HepG2 (cell line): Measurements from ENCODE around the gene TTBK2. TPM values are rescaled to one million over a fixed set of nuclear protein-coding genes. Genes with fewer than 3 reads are reported as not detected.

Source experiments
- ATAC-seq: fragments of 200-7000 bp; cut with Tn5 transposase; 3 replicates; pipeline ENCODE4 v1.9.1; 2020; ENCODE audit warnings: mild to moderate bottlenecking, moderate library complexity
- BruUV-seq: library from RNA; stranded (reverse); fragments of 400-500 nt; replicated peaks from 2 replicates; lab custom pipeline; 2021; lab: Mats Ljungman, UMichigan
- CTCF ChIA-PET: fragments of 300-600 bp; formaldehyde crosslinking; extraction: SDS; loops from one replicate; lab custom pipeline; 2021; ENCODE audit warnings: low total read pairs, inconsistent platforms, low intra/inter-chr PET ratio; lab: Yijun Ruan, JAX
- POLR2A ChIA-PET: fragments of 350-600 bp; sonication (Branson Sonifier 250); formaldehyde crosslinking; loops from one replicate; lab custom pipeline; 2020; ENCODE audit warnings: antibody characterized with exemption, inconsistent platforms; lab: Yijun Ruan, JAX
- DNase-seq: peaks from one replicate; pipeline ENCODE4 v3.0.0-alpha.2; 2015; ENCODE audit warnings: low spot score
- FAIRE-seq: peaks from 3 replicates; lab custom pipeline; 2011; peaks lifted over from hg19 to GRCh38; lab: Jason Lieb, UNC
- H2AFZ ChIP-seq: one replicate; pipeline ENCODE4 v1.6.1; 2011; ENCODE audit warnings: low read length, inconsistent platforms
- H3K27ac ChIP-seq: fragments of 300-600 bp; 3 replicates; pipeline ENCODE4 v1.8.0; 2011; ENCODE audit warnings: mixed run types, mild to moderate bottlenecking, mixed read lengths, low read length, inconsistent platforms; ENCODE audit not compliant: insufficient read depth; ENCODE audit errors: extremely low read length
- H3K27me3 ChIP-seq, 2 experiments: fragments of 200-600 bp in 1 of 2; 2 replicates in 1 of 2; 3 replicates in 1 of 2; pipeline versions ENCODE4 v1.6.0 to v1.8.0; 2011; ENCODE audit warnings: low read length in 2 of 2, mild to moderate bottlenecking in 2 of 2, moderate library complexity in 2 of 2, inconsistent platforms in 1 of 2; ENCODE audit not compliant: insufficient read depth in 2 of 2, control insufficient read depth in 1 of 2
- H3K36me3 ChIP-seq, 2 experiments: fragments of 200-600 bp in 1 of 2; replicated peaks in 1 of 2; 2 replicates in 1 of 2; 3 replicates in 1 of 2; pipeline versions ENCODE4 v1.5.1 to v1.8.0; 2011; ENCODE audit warnings: low read length in 2 of 2, inconsistent platforms in 1 of 2; ENCODE audit not compliant: insufficient read depth in 2 of 2, control insufficient read depth in 1 of 2
- H3K4me1 ChIP-seq: 2 replicates; pipeline ENCODE4 v1.5.1; 2012; ENCODE audit warnings: low read length, inconsistent platforms; ENCODE audit not compliant: insufficient read depth
- H3K4me2 ChIP-seq: 2 replicates; pipeline ENCODE4 v1.6.0; 2011; ENCODE audit warnings: low read depth, low read length, inconsistent platforms
- H3K4me3 ChIP-seq, 3 experiments: fragments of 200-600 bp in 1 of 3; sonication (generic), shearing (Covaris generic) in 1 of 3; replicated peaks in 1 of 3; 2 replicates each; pipeline ENCODE4 v1.5.1; 2011 to 2016; ENCODE audit warnings: low read length in 3 of 3, inconsistent platforms in 2 of 3, low read depth in 2 of 3, mild to moderate bottlenecking in 2 of 3, control low read depth in 1 of 3, mixed read lengths in 1 of 3; ENCODE audit not compliant: insufficient read depth in 1 of 3
- H3K79me2 ChIP-seq: one replicate; pipeline ENCODE4 v1.6.1; 2011; ENCODE audit warnings: low read length, inconsistent platforms; ENCODE audit not compliant: insufficient read depth
- H3K9ac ChIP-seq: 2 replicates; pipeline ENCODE4 v1.6.0; 2011; ENCODE audit warnings: mild to moderate bottlenecking, low read depth, low read length, inconsistent platforms; ENCODE audit not compliant: insufficient read depth
- H3K9me3 ChIP-seq: 2 replicates; pipeline ENCODE4 v1.5.1; 2012; ENCODE audit warnings: mild to moderate bottlenecking, low read length
- H4K20me1 ChIP-seq: 2 replicates; pipeline ENCODE4 v1.6.0; 2011; ENCODE audit warnings: inconsistent platforms, mild to moderate bottlenecking, low read length, moderate library complexity; ENCODE audit not compliant: insufficient read depth
- DRAP1 ChIP-seq: IDR thresholded peaks from 2 replicates; pipeline ENCODE4 v1.6.1; 2016; ENCODE audit warnings: missing genetic modification reagents, missing compliant biosample characterization
- MEIS1 ChIP-seq: sonication (generic); formaldehyde crosslinking; IDR thresholded peaks from 2 replicates; pipeline ENCODE4 v1.9.0; 2021; ENCODE audit warnings: mild to moderate bottlenecking, missing genetic modification reagents, moderate library complexity, borderline replicate concordance
- MLLT10 ChIP-seq: sonication (generic); formaldehyde crosslinking; IDR thresholded peaks from 2 replicates; pipeline ENCODE4 v1.4.0; 2020; ENCODE audit warnings: missing genetic modification reagents
- NFIC ChIP-seq: IDR thresholded peaks from 2 replicates; pipeline ENCODE4 v1.6.1; 2012; ENCODE audit warnings: mild to moderate bottlenecking, low read length, inconsistent platforms
- POGK ChIP-seq: sonication (generic); formaldehyde crosslinking; conservative IDR thresholded peaks from 2 replicates; pipeline ENCODE4 v1.8.0; 2022; ENCODE audit warnings: mild to moderate bottlenecking, moderate library complexity, missing genetic modification reagents
- ZBTB20 ChIP-seq: sonication (generic); formaldehyde crosslinking; IDR thresholded peaks from 2 replicates; pipeline ENCODE4 v1.8.1; 2023; ENCODE audit warnings: missing genetic modification reagents, low read depth, mild to moderate bottlenecking, borderline replicate concordance
- ZBTB38 ChIP-seq: sonication (generic); formaldehyde crosslinking; IDR thresholded peaks from 2 replicates; pipeline ENCODE4 v1.5.1; 2020; ENCODE audit warnings: mild to moderate bottlenecking, missing genetic modification reagents
- ZBTB7B ChIP-seq: sonication (generic); formaldehyde crosslinking; IDR thresholded peaks from 2 replicates; pipeline ENCODE4 v1.4.0; 2020; ENCODE audit warnings: missing genetic modification reagents
- ZMYM4 ChIP-seq: sonication (generic); formaldehyde crosslinking; IDR thresholded peaks from 2 replicates; pipeline ENCODE4 v1.8.1; 2023; ENCODE audit warnings: mild to moderate bottlenecking, missing genetic modification reagents
- ZNF556 ChIP-seq: sonication (generic); formaldehyde crosslinking; IDR thresholded peaks from 2 replicates; pipeline ENCODE4 v1.4.0; 2020; ENCODE audit warnings: mild to moderate bottlenecking, missing genetic modification reagents, borderline replicate concordance
- ZNF709 ChIP-seq: sonication (generic); formaldehyde crosslinking; IDR thresholded peaks from 2 replicates; pipeline ENCODE4 v1.5.0; 2020; ENCODE audit warnings: mild to moderate bottlenecking, missing genetic modification reagents
- ZNF746 ChIP-seq: sonication (generic); formaldehyde crosslinking; IDR thresholded peaks from 2 replicates; pipeline ENCODE4 v1.8.0; 2022; ENCODE audit warnings: mild to moderate bottlenecking, missing genetic modification reagents
- ZUFSP ChIP-seq: sonication (generic); formaldehyde crosslinking; IDR thresholded peaks from 2 replicates; pipeline ENCODE4 v1.9.0; 2021; ENCODE audit warnings: missing genetic modification reagents, mild to moderate bottlenecking, borderline replicate concordance
- WGBS: methylation state at CpG from one replicate; pipeline ENCODE4 v1.1.6; 2017; ENCODE audit warnings: low lambda C conversion rate; 5-methylcytosine and 5-hydroxymethylcytosine counted together
- in situ Hi-C: cut with HindIII; loops from 2 replicates; pipeline ENCODE4 v1.10.0; 2017; ENCODE audit warnings: low pct_unique_long_range_greater_than_20kb; ENCODE audit not compliant: extremely low pct_ligation_motif_present
- intact Hi-C: fragments of 100-400 bp; cut with micrococcal nuclease; formaldehyde crosslinking; loops from one replicate; pipeline ENCODE4 v1.10.0; 2022; ENCODE audit not compliant: unreplicated experiment
- polyA plus RNA-seq, 8 experiments: library from polyadenylated mRNA; depleted of rRNA in 3 of 8; stranded (reverse) in 7 of 8; unstranded in 1 of 8; fragments of >200 nt; fragmentation: Illumina TruSeq in 4 of 8; extraction: Trizol in 4 of 8; gene quantifications; 2 replicates each; pipeline versions ENCODE4 v1.2.1 to v1.2.3, GENCODE V29; 2011 to 2016; ENCODE audit warnings: low read depth in 4 of 8, missing spikeins in 1 of 8, mixed read lengths in 1 of 8; ENCODE audit not compliant: insufficient read depth in 1 of 8
- total RNA-seq, 5 experiments: library from RNA; depleted of rRNA; stranded (reverse); fragments of >200 nt; fragmentation: Illumina TruSeq; extraction: Trizol; gene quantifications; 2 replicates each; pipeline ENCODE4 v1.2.3, GENCODE V29; 2016; ENCODE audit warnings: low read depth in 1 of 5

The TTBK2 gene
- total and polyA plus RNA-seq, 2 of the 13 experiments (the other 11 are each of a cell fraction or from before 2014, with no cell fraction given), result 5.1 to 7.4 TPM

GRCh38 chr15:42849836-42850235 lies 70.7 kb downstream of the TTBK2 start:
- no peak overlapping the region for H3K27ac ChIP-seq
- POLR2A ChIA-PET, result no interaction called here

More at GRCh38 chr15:42849836-42850235, 70.7 kb downstream of the TTBK2 start:
- no peaks in the 10 kb centered on the region for H3K4me1 ChIP-seq
- DNase-seq (no peak), FAIRE-seq (no peak), ATAC-seq (no peak)
- in situ Hi-C loops (no loop called here), intact Hi-C loops (no loop called here)
- no peaks in the 10 kb centered on the region for H3K79me2 ChIP-seq
- H3K4me3 ChIP-seq, result no peak overlapping the region
- H2AFZ ChIP-seq, result no peak overlapping the region
- no peak overlapping the region for H3K4me2 ChIP-seq
- H3K36me3 ChIP-seq, result no peaks in the 10 kb centered on the region
- H3K9me3 ChIP-seq, result no peaks in the 10 kb centered on the region
- BruUV-seq, result no TSS peak
- H3K9ac ChIP-seq, result no peak overlapping the region
- no peaks in the 10 kb centered on the region for H3K27me3 ChIP-seq
- TF ChIP-seq ZNF746 (CRISPR knock-in tag) (no peak), ZBTB20 (CRISPR knock-in tag) (no peak), ZNF556 (CRISPR knock-in tag) (no peak), NFIC (no peak), ZBTB7B (CRISPR knock-in tag) (no peak), DRAP1 (CRISPR knock-in tag) (no peak), MEIS1 (no peak), ZUFSP (CRISPR knock-in tag) (no peak), ZNF709 (CRISPR knock-in tag) (no peak), MLLT10 (CRISPR knock-in tag) (no peak), ZBTB38 (no peak), POGK (CRISPR knock-in tag) (no peak), ZMYM4 (CRISPR knock-in tag) (no peak)
- CTCF ChIA-PET, result no interaction called here
- no peaks in the 10 kb centered on the region for H4K20me1 ChIP-seq
- 90% methylated on average over 2 of the region's 2 CpGs for WGBS
